ENCODE data around the gene TMC8.

GRCh38 chr17:78179372-78179771, 48.8 kb downstream of the TMC8 start:
- TF ChIP-seq CTCF (conservative IDR thresholded peaks at IDR 0.05 in 1 of 2, IDR thresholded peaks at IDR 0.05 in 1 of 2; ENCODE audit: extremely low read depth in 1 of 2, insufficient read depth in 1 of 2, low read depth in 1 of 2, low read length in 2 of 2) (no peak), EZH2 (IDR thresholded peaks at IDR 0.05; ENCODE audit: borderline replicate concordance, low read length) (no peak)

Data from mammary epithelial cell (primary cell).